ENCODE results near the gene KIF22.

Gene KIF22

DNA sequence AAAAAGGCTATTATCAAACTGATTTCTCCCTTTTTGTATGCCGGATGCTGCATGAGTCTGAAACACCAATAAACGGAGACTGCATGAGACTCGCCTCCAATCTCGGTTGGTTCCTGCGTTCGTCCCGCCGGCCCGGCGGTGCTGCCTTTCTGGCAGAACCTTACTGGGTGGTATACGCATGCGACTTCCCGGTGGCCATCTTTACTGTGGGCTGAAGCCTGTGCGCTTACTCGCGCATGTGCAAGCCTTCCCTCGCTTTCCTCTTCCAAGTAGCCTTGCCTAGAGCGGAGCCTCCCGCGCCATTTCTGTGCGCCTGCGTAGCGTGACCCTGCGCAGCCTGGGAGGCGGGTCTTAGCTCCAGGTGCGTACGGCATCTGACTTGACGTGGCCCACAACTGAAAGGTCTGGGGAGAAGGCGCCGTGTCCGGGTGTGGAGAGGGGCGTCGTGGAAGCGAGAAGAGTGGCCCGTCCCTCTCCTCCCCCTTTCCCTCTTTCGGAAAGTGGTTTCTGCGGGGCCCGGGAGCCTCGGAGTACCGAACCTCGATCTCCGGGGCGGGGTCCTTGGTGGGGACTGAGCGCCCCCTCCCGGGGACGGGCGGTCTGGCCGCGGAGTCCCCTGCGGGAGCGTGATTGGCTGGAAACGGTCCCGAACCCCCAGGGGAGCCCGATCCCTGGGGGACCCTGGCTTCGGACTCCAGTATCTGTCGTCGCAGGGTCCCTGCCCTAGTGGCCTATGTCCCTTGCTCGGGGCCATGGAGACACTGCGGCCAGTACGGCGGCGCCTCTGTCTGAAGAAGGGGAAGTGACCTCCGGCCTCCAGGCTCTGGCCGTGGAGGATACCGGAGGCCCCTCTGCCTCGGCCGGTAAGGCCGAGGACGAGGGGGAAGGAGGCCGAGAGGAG is 25.5 kb downstream of the KIF22 start, which contains the start of gene PAGR1:
Gene PAGR1 (plus strand): TSS at position 360 of the 901 bp plus-strand sequence. CDS start 374 bp downstream, at position 734.
- POLR2A ChIA-PET, result interaction anchor here (0.5 to 1.7 kb wide), 6 partner anchors 9 to 274 kb away, joined by 3 to 8 read pairs (median 4); partner anchors contain the start of gene TAOK2
- TF ChIP-seq CTCF (IDR thresholded peaks at IDR 0.05; ENCODE audit: control extremely low read depth, extremely low read depth, low read depth, missing control alignments), result peak; percentile 97
- DNase-seq (ENCODE audit: extremely low spot score), result peak; percentile 96
- CTCF ChIA-PET, result interaction anchor here (0.6 to 3.9 kb wide), 22 partner anchors 8 to 177 kb away, joined by 3 to 39 read pairs (median 4); partner anchors contain the start of gene MAZ

- no peak for TF ChIP-seq CTCF (IDR thresholded peaks at IDR 0.05; ENCODE audit: control extremely low read depth, extremely low read depth, low read depth, missing control alignments)
- DNase-seq (ENCODE audit: extremely low spot score), result peak; percentile 53
- ChIA-PET CTCF (interaction anchor here (0.6 to 3.9 kb wide), 12 partner anchors 10 to 176 kb away, joined by 3 to 39 read pairs (median 4); partner anchors contain the start of gene MAZ), POLR2A (interaction anchor here (0.5 to 1.7 kb wide), 5 partner anchors 10 to 273 kb away, joined by 3 to 8 read pairs (median 4); partner anchors contain the start of gene TAOK2)
Observed at GRCh38 chr16:29816694-29817441, 26.3 kb downstream of the KIF22 start.

GRCh38 chr16:29818082-29818481 is 27.5 kb downstream of the KIF22 start:
- CTCF ChIA-PET, result interaction anchor here (1.0 to 11.3 kb wide), 7 partner anchors 11 to 118 kb away, joined by 3 to 93 read pairs (median 4); partner anchors contain the start of gene MAZ
- POLR2A ChIA-PET, result interaction anchor here (0.6 kb wide), 1 partner anchor 250 kb away, joined by 4 read pairs; no protein-coding TSS in a partner anchor
- no peak for TF ChIP-seq CTCF (IDR thresholded peaks at IDR 0.05; ENCODE audit: control extremely low read depth, extremely low read depth, low read depth, missing control alignments)
- no peak for DNase-seq (ENCODE audit: extremely low spot score)

GRCh38 chr16:29819506-29819905 is 29.0 kb downstream of the KIF22 start:
- no peak for DNase-seq (ENCODE audit: extremely low spot score)
- TF ChIP-seq CTCF (IDR thresholded peaks at IDR 0.05; ENCODE audit: control extremely low read depth, extremely low read depth, low read depth, missing control alignments), result no peak
- ChIA-PET POLR2A (interaction anchor here (0.6 kb wide), 1 partner anchor 169 kb away, joined by 7 read pairs; no protein-coding TSS in a partner anchor), CTCF (interaction anchor here (2.0 to 11.3 kb wide), 6 partner anchors 10 to 34 kb away, joined by 4 to 93 read pairs (median 9); partner anchors contain the start of gene MAZ)

DNA sequence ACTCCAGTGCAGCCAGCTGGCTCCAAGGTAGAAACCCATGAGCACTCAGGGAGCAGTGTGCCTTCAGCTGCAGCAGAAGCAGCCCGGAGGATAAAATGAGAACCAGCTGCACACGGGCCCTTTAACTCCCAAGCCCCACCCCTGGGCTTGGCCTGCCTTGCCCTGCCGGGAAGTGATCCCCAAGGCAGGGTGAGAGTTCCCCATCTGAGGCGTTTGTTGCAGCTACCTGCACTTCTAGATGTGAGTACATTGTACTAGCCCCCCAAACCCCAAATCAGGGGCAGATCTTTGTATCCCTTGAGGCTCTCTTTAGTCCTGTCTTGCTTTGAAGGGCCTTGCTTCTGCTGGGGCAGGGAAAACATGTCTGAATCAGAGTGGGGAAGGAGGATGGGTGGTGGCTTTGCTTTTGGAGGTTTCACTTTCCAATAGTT is 29.7 kb downstream of the KIF22 start, which contains the start of gene MVP:
Gene MVP (plus strand): TSS at position 192 of the 431 bp plus-strand sequence. CDS start 10,088 bp downstream, outside the sequence.
- CTCF ChIA-PET, result interaction anchor here (0.9 to 11.3 kb wide), 7 partner anchors 9 to 159 kb away, joined by 3 to 93 read pairs (median 8); partner anchors contain the start of gene KIF22
- TF ChIP-seq CTCF (IDR thresholded peaks at IDR 0.05; ENCODE audit: control extremely low read depth, extremely low read depth, low read depth, missing control alignments), result no peak
- POLR2A ChIA-PET, result interaction anchor here (0.8 kb wide), 1 partner anchor 10 kb away, joined by 5 read pairs; no protein-coding TSS in a partner anchor
- DNase-seq (ENCODE audit: extremely low spot score), result peak; percentile 72

All from GM10248 (cell line).